ENCODE results near the gene C1orf226. TPM values are rescaled to one million over a fixed set of nuclear protein-coding genes. Genes with fewer than 3 reads are reported as not detected.

C1orf226 gene
- total and polyA plus RNA-seq, 10 of the 15 experiments (the other 5 are each of a cell fraction or from before 2014, with no cell fraction given) = not detected

GRCh38 chr1:162385702-162386101, 4.2 kb downstream of the C1orf226 start:
- in situ Hi-C loops (cut with MboI) = no loop called here
- TF ChIP-seq IKZF2 (IDR thresholded peaks at IDR 0.05) (no peak), ATF3 (IDR thresholded peaks at IDR 0.05; ENCODE audit: borderline replicate concordance, extremely low read depth, low read depth, low read length) (no peak), TCF3 (IDR thresholded peaks at IDR 0.05; ENCODE audit: borderline replicate concordance, insufficient read depth, low read depth, low read length) (no peak), E4F1 (IDR thresholded peaks at IDR 0.05; ENCODE audit: borderline replicate concordance, partially characterized antibody) (no peak), MTA3 (IDR thresholded peaks at IDR 0.05; ENCODE audit: borderline replicate concordance, low read length) (no peak), PML (IDR thresholded peaks at IDR 0.05; ENCODE audit: low read length) (no peak), CHD2 (IDR thresholded peaks at IDR 0.05; ENCODE audit: borderline replicate concordance, low read depth, low read length) (no peak), ZNF217 (IDR thresholded peaks at IDR 0.05) (no peak), HDAC2 (IDR thresholded peaks at IDR 0.05) (no peak), ZZZ3 (IDR thresholded peaks at IDR 0.05; ENCODE audit: control insufficient read depth, insufficient read length, low read depth) (no peak), STAT3 (IDR thresholded peaks at IDR 0.05; ENCODE audit: low read depth, low read length) (no peak), FOS (IDR thresholded peaks at IDR 0.05; ENCODE audit: borderline replicate concordance, extremely low read depth, insufficient read length) (no peak), SPI1 (IDR thresholded peaks at IDR 0.05; ENCODE audit: borderline replicate concordance, insufficient read depth, low read depth, low read length) (no peak)
- Histone ChIP-seq H3K9me3 (replicated peaks; ENCODE audit: control insufficient read depth, insufficient read depth, low read length) (no peaks in the 10 kb centered on the region), H4K20me1 (ENCODE audit: control insufficient read depth, insufficient read depth) (no peaks in the 10 kb centered on the region), H3K36me3 (ENCODE audit: control insufficient read depth in 2 of 2, insufficient read depth in 2 of 2, low read length in 1 of 2) (no peaks in the 10 kb centered on the region), H3K9ac (ENCODE audit: control insufficient read depth, insufficient read depth, low read length) (no peak overlapping the region), H2AFZ (ENCODE audit: control insufficient read depth, low read depth, low read length) (no peak overlapping the region), H3K4me2 (ENCODE audit: control insufficient read depth, insufficient read depth) (no peak overlapping the region), H3K4me3 (no peak overlapping the region), H3K4me1 (ENCODE audit: control insufficient read depth, insufficient read depth, low read length) (0 out of 2 replicates have a peak, but pooled peaks cover 4% of the 10 kb centered on the region), H3K79me2 (ENCODE audit: control insufficient read depth, insufficient read depth, low read length) (no peaks in the 10 kb centered on the region), H3K27ac (ENCODE audit: control insufficient read depth, insufficient read depth) (no peak overlapping the region), H3K27me3 (replicated peaks in 1 of 2; ENCODE audit: control insufficient read depth in 2 of 2, insufficient read depth in 2 of 2, low read length in 1 of 2) (no peaks in the 10 kb centered on the region)
- ChIA-PET SMC1A (ENCODE audit: uncharacterized antibody, unreplicated experiment) (no interaction called here), RAD21 (ENCODE audit: unreplicated experiment) (interaction anchor here (0.6 to 0.9 kb wide), 2 partner anchors 28 to 87 kb away, joined by 3 to 4 read pairs; no protein-coding TSS in a partner anchor), CTCF (no interaction called here), POLR2A (no interaction called here)
- intact Hi-C loops (cut with micrococcal nuclease; ENCODE audit: unreplicated experiment) = no loop called here
- BruUV-seq (replicated peaks) = no TSS peak
- WGBS (ENCODE audit: insufficient coverage, insufficient replicate concordance, low lambda C conversion rate, missing lambda C conversion rate) = 14% methylated on average over 3 of the region's 3 CpGs
- FAIRE-seq (no peak), DNase-seq (ENCODE audit: low read depth, low spot score) (no peak), ATAC-seq (no peak)
